GM19468 (cell line): ENCODE results near the gene LDLRAD2.
"Not testable (repeated sequence)": the region's sequence is repeated elsewhere in the genome, so short reads cannot be mapped to it uniquely, and the experiment has no call there.

Experiments
- ATAC-seq: cut with Tn5 transposase; IDR thresholded peaks from one replicate; pipeline ENCODE4 v1.9.1; 2021; ENCODE audit warnings: mild to moderate bottlenecking, moderate library complexity, moderate number of reproducible peaks; ENCODE audit not compliant: unreplicated experiment; ENCODE audit errors: extremely low read depth

Gene LDLRAD2

DNA sequence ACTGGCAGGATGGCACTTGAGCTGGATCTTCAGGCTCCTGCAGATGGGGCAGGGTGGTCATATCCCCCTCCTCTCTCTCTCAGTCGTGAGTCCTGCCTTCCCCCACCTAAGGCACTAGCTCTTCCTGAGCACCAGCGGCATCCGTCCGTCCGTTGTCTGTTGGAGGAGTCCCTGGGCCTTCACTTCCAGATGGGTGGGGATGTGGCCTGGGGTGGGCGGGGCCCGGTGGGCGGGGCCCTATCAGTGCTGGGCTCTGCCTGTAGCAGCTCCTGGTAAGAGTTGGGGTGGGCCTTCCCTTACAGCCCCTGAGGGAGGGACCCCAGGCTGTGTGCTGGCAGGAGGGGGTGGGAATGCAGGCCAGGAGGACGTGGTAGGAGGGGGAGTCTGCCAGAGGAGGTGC, 10.3 kb downstream of the LDLRAD2 start:
- ATAC-seq = no peak

- ATAC-seq = no peak
These were observed 11.3 kb downstream of the LDLRAD2 start for GRCh38 chr1:21823206-21823979.

DNA sequence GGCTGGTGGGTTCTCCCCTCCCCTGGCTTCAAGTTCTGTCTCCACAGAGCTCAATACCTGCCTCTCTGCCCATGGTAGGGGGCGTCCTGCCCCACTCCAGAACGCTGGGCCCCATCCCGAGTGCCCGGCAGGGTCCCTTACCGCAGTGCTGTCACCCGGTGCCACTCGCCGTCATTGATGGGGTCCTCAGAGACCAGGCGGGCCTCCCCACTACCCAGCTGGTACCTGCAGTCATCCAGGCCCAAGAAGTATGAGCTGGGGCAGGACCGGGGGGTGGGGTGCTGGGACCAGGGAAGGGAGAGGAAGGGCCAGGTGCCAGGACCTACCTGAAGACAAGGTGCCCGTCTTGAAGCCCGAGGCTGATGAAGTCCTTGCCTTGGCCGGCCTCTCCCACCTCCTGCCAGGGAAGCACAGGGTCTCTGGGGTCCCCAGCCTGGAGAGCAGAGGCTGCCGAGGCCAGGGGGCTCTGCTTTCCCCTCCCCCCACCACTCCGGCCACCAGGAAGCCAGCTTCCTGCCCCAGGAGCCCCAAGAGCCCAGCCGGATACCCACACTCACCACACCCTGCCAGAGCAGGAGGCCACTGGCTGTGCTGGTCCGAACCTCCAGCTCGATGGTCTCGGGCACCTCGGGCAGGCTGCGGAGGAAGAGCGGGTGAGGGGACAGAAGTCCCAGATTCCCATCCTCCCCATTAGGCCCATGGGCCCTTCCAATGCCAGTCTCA, 12.1 kb downstream of the LDLRAD2 start:
- no peak for ATAC-seq

GRCh38 chr1:21824926-21825325, 12.9 kb downstream of the LDLRAD2 start:
- no peak for ATAC-seq

GRCh38 chr1:21825393-21825792, 13.3 kb downstream of the LDLRAD2 start:
- ATAC-seq = no peak

DNA sequence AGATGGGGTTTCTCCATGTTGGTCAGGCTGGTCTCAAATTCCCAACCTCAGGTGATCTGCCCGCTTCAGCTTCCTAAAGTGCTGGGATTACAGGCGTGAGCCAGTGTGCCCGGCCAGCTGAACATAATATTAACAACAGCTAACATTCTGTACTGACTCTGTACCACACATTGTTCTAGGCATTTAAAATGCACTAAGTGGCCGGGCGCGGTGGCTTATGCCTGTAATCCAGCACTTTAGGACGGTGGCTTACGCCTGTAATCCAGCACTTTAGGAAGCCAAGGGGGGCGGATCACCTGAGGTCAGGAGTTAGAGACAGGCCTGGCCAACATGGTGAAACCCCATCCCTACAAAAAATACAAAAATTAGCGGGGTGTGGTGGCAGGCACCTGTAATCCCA, 14.6 kb downstream of the LDLRAD2 start:
- not testable (repeated sequence) for ATAC-seq

DNA sequence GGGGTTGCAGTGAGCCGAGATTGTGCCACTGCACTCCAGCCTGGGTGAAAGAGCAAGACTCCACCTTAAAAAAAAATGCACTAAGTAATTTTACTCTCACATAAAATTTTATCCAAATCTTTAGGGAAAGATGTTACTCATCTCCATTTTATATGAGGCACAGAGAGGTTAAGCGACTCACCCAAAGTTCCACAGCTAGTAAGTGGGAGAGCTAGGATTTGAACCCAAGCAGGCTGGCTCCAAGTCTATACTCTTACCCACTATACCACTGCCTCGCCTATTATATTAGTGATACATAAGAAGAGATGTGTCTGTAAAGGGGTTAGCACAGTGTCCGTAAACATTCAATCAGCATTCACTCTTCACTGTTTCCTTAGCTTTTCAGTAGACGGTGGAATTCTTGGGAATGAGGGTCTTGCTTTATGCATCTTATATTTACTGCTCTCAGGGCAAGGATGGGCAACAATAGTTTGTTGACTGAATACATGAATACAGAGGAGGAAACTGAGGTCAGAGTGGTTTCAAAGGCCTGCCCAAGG, 15.1 kb downstream of the LDLRAD2 start:
- no peak for ATAC-seq

- ATAC-seq = no peak
These were observed 16.0 kb downstream of the LDLRAD2 start for GRCh38 chr1:21828075-21828474.

- ATAC-seq = no peak
These were observed 16.6 kb downstream of the LDLRAD2 start for GRCh38 chr1:21828506-21829210.

GRCh38 chr1:21829294-21829693, 17.2 kb downstream of the LDLRAD2 start:
- no peak for ATAC-seq

- ATAC-seq = no peak
These were observed 18.9 kb downstream of the LDLRAD2 start for GRCh38 chr1:21830792-21831453.

DNA sequence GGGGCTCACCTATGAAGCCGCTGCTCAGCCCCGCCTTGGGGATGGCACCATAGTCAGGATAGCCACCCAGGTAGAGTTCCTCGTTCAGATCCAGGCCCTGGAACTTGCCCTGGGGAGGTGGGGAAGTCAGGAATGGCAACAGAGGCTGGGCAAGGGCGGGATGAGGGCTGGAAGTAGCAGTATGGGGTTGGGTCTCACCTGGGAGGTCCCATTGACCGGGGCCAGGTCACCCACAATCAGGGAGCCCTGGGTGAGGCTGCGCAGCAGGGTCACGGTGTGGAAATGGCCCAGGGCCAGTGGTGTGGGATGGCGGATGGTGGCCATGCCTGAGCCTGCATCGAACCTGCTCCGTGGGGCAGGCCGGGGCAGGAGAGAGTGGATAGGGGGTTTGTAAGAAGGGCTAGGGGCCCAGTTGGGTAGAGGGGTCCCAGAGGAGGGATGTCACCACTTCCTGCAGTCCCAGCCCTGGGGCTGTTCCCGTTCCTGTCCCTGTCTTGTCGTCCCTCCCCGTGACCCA, 19.4 kb downstream of the LDLRAD2 start:
- no peak for ATAC-seq

GRCh38 chr1:21833392-21833976, 21.4 kb downstream of the LDLRAD2 start:
- ATAC-seq = no peak

GRCh38 chr1:21834094-21834493, 22.0 kb downstream of the LDLRAD2 start:
- ATAC-seq = no peak

GRCh38 chr1:21834666-21835065, 22.6 kb downstream of the LDLRAD2 start:
- no peak for ATAC-seq

DNA sequence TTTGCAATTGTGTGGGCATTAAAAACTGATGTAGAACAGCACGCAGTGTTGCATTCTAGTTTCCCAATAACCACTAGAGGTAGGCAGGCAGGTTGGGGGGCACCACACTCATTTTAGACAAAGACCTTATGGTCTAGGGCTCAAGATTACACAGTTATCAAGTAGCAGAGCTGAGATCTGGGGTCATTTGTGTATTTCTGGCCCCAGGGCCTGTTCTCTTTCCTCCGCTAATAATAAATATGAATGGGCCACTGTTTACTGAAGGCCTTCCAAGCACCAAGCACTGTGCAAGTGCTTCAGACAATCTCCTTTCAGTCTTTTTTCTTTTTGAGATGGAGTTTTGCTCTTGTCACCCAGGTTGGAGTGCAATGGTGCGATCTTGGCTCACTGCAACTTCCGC, 23.9 kb downstream of the LDLRAD2 start:
- ATAC-seq = no peak

DNA sequence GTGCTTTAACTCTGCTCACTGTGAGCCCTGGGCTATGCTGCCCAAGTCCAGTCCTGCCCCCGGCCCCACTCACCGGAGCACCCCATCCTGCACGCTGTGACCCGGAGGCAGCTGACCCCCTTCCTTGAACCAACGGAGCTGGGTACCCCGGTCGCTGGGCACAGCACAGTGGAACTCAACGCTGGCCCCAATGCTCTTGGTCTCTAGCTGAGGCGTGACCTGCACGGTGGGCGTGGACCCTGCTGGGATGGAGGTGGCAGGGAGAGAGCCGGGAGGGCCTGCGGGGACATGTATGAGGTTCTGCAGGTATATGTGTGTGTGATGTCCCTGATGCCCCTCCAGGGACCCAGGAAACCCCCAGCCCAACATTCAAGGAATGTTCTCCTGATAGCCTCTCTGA, 24.7 kb downstream of the LDLRAD2 start:
- ATAC-seq = no peak

DNA sequence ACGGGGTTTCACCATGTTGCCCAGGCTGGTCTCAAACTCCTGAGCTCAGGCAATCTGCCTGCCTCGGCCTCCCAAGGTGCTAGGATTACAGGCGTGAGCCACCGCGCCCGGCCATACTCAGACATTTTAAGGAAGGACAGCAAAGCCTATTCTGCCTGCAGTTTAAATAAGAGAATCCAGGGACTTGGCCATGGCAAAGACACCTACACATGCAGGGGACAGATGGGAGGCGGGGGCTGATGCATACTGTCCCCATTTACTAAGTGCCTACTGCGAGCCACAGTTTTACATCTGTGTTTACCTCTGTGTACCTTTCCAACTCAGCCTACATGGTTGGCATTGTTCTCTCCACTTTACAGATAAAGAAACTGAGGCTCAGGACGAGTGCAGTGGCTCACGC, 25.4 kb downstream of the LDLRAD2 start:
- no peak for ATAC-seq

- no peak for ATAC-seq
These were observed 26.5 kb downstream of the LDLRAD2 start for GRCh38 chr1:21838359-21839157.
